H9 (cell line): ENCODE results near the gene CORO2B. TPM values are rescaled to one million over a fixed set of nuclear protein-coding genes. Genes with fewer than 3 reads are reported as not detected.

Source experiments
- DNase-seq: peaks from one replicate; pipeline ENCODE4 v3.0.0-alpha.2; 2017
- H2AFZ ChIP-seq: one replicate; pipeline ENCODE4 v1.6.1; 2013; ENCODE audit warnings: mild to moderate bottlenecking, low read length, control low read depth, moderate library complexity
- H2AK5ac ChIP-seq: 2 replicates; pipeline ENCODE4 v1.6.1; 2013; ENCODE audit warnings: low read length, control low read depth, mixed read lengths; ENCODE audit not compliant: insufficient read length
- H2BK120ac ChIP-seq: one replicate; pipeline ENCODE4 v1.6.1; 2013; ENCODE audit warnings: low read depth, mild to moderate bottlenecking, low read length, control low read depth, inconsistent platforms; ENCODE audit not compliant: poor library complexity, severe bottlenecking
- H2BK12ac ChIP-seq: 2 replicates; pipeline ENCODE4 v1.6.1; 2013; ENCODE audit warnings: low read length, control low read depth, mixed read lengths, low read depth; ENCODE audit not compliant: insufficient read length
- H2BK15ac ChIP-seq: 2 replicates; pipeline ENCODE4 v1.6.1; 2013; ENCODE audit warnings: low read depth, low read length, control low read depth
- H2BK20ac ChIP-seq: one replicate; pipeline ENCODE4 v1.6.1; 2013; ENCODE audit warnings: low read depth, mild to moderate bottlenecking, low read length, control low read depth, inconsistent platforms; ENCODE audit not compliant: poor library complexity, severe bottlenecking
- H2BK5ac ChIP-seq: 2 replicates; pipeline ENCODE4 v1.6.1; 2013; ENCODE audit warnings: low read length, control low read depth, mixed read lengths; ENCODE audit not compliant: insufficient read length
- H3K14ac ChIP-seq: 2 replicates; pipeline ENCODE4 v1.6.1; 2013; ENCODE audit warnings: low read length, control low read depth; ENCODE audit not compliant: insufficient read depth
- H3K18ac ChIP-seq: 2 replicates; pipeline ENCODE4 v1.6.1; 2013; ENCODE audit warnings: low read depth, mild to moderate bottlenecking, mixed read lengths, low read length, control low read depth; ENCODE audit not compliant: insufficient read length
- H3K23ac ChIP-seq: 2 replicates; pipeline ENCODE4 v1.6.1; 2013; ENCODE audit warnings: low read length, control low read depth, mixed read lengths, low read depth; ENCODE audit not compliant: insufficient read length
- H3K23me2 ChIP-seq: 2 replicates; pipeline ENCODE4 v1.6.1; 2013; ENCODE audit warnings: low read depth, mild to moderate bottlenecking, mixed read lengths, low read length, control low read depth; ENCODE audit not compliant: insufficient read length, poor library complexity, severe bottlenecking
- H3K27ac ChIP-seq: 2 replicates; pipeline ENCODE4 v1.5.1; 2013; ENCODE audit warnings: low read length, control low read depth, mixed read lengths, low read depth; ENCODE audit not compliant: insufficient read length
- H3K27me3 ChIP-seq: 2 replicates; pipeline ENCODE4 v1.6.1; 2013; ENCODE audit warnings: low read length, control low read depth, inconsistent platforms; ENCODE audit not compliant: insufficient read depth
- H3K4ac ChIP-seq: 2 replicates; pipeline ENCODE4 v1.6.1; 2013; ENCODE audit warnings: low read depth, mild to moderate bottlenecking, control low read depth, inconsistent platforms, low read length, moderate library complexity
- H3K4me1 ChIP-seq: 2 replicates; pipeline ENCODE4 v1.6.1; 2013; ENCODE audit warnings: low read length, control low read depth, inconsistent platforms; ENCODE audit not compliant: insufficient read depth
- H3K4me2 ChIP-seq: 2 replicates; pipeline ENCODE4 v1.6.1; 2013; ENCODE audit warnings: low read length, control low read depth, mixed read lengths; ENCODE audit not compliant: insufficient read length, insufficient read depth
- H3K56ac ChIP-seq: 2 replicates; pipeline ENCODE4 v1.6.1; 2013; ENCODE audit warnings: low read depth, mild to moderate bottlenecking, mixed read lengths, low read length, control low read depth; ENCODE audit not compliant: insufficient read length
- H3K79me1 ChIP-seq: 2 replicates; pipeline ENCODE4 v1.6.1; 2013; ENCODE audit warnings: low read depth, mild to moderate bottlenecking, moderate library complexity, low read length, control low read depth, inconsistent platforms; ENCODE audit not compliant: insufficient read depth, poor library complexity, severe bottlenecking
- H3K79me2 ChIP-seq: 2 replicates; pipeline ENCODE4 v1.6.1; 2013; ENCODE audit warnings: low read length, control low read depth, inconsistent platforms; ENCODE audit not compliant: insufficient read depth
- H3K9ac ChIP-seq: 2 replicates; pipeline ENCODE4 v1.6.1; 2013; ENCODE audit warnings: low read length, control low read depth, mixed read lengths; ENCODE audit not compliant: insufficient read length; ENCODE audit errors: extremely low read depth
- H3K9me3 ChIP-seq: one replicate; pipeline ENCODE4 v1.6.1; 2013; ENCODE audit warnings: low read depth, low read length, inconsistent platforms; ENCODE audit not compliant: control insufficient read depth
- H3T11ph ChIP-seq: one replicate; pipeline ENCODE4 v1.6.1; 2013; ENCODE audit warnings: mild to moderate bottlenecking, low read length, control low read depth, inconsistent platforms
- H4K20me1 ChIP-seq: one replicate; pipeline ENCODE4 v1.6.1; 2013; ENCODE audit not compliant: control insufficient read depth, insufficient read length, insufficient read depth
- H4K5ac ChIP-seq: 2 replicates; pipeline ENCODE4 v1.6.1; 2013; ENCODE audit warnings: low read depth, mild to moderate bottlenecking, mixed read lengths, low read length, control low read depth; ENCODE audit not compliant: insufficient read length
- H4K8ac ChIP-seq: replicated peaks from 2 replicates; pipeline ENCODE4 v1.6.1; 2013; ENCODE audit warnings: low read length, control low read depth, mixed read lengths, low read depth; ENCODE audit not compliant: insufficient read length
- H4K91ac ChIP-seq: 2 replicates; pipeline ENCODE4 v1.6.1; 2013; ENCODE audit warnings: low read depth, mild to moderate bottlenecking, moderate library complexity, mixed read lengths, low read length, control low read depth; ENCODE audit not compliant: insufficient read length
- H3K27ac Mint-ChIP-seq, 3 experiments: 2 replicates in 2 of 3; 3 replicates in 1 of 3; pipeline ENCODE4 v1.8.0; 2020 to 2021; ENCODE audit warnings: mixed read lengths in 3 of 3, mild to moderate bottlenecking in 1 of 3, moderate library complexity in 1 of 3
- H3K27me3 Mint-ChIP-seq: 2 replicates; pipeline ENCODE4 v1.8.0; 2021; ENCODE audit warnings: low read depth, mild to moderate bottlenecking, moderate library complexity, mixed read lengths
- H3K36me3 Mint-ChIP-seq, 3 experiments: 2 replicates in 2 of 3; 3 replicates in 1 of 3; pipeline ENCODE4 v1.8.0; 2020 to 2021; ENCODE audit warnings: low read depth in 3 of 3, mixed read lengths in 3 of 3; ENCODE audit not compliant: insufficient read depth in 1 of 3
- H3K4me1 Mint-ChIP-seq, 2 experiments: 2 replicates each; pipeline ENCODE4 v1.8.0; 2020; ENCODE audit warnings: mixed read lengths in 2 of 2
- H3K4me3 Mint-ChIP-seq, 2 experiments: 2 replicates in 1 of 2; 3 replicates in 1 of 2; pipeline ENCODE4 v1.8.0; 2020 to 2021; ENCODE audit warnings: mild to moderate bottlenecking in 2 of 2, mixed read lengths in 2 of 2, moderate library complexity in 1 of 2
- H3K9me3 Mint-ChIP-seq, 2 experiments: 2 replicates in 1 of 2; 3 replicates in 1 of 2; pipeline ENCODE4 v1.8.0; 2020; ENCODE audit warnings: mild to moderate bottlenecking in 2 of 2, mixed read lengths in 2 of 2, moderate library complexity in 1 of 2
- CTCF ChIP-seq: fragments of 200-600 bp; sonication (generic); conservative IDR thresholded peaks from 3 replicates; pipeline ENCODE4 v1.8.0; 2021; ENCODE audit warnings: antibody characterized with exemption, mild to moderate bottlenecking
- WGBS: extraction: QIAGEN DNeasy Blood & Tissue Kit; methylation state at CpG from one replicate; pipeline ENCODE4 v1.1.7; 2013; ENCODE audit warnings: missing lambda C conversion rate, low lambda C conversion rate, mixed read lengths; ENCODE audit not compliant: insufficient read length; ENCODE audit errors: extremely low coverage; 5-methylcytosine and 5-hydroxymethylcytosine counted together
- total RNA-seq: library from RNA; stranded (reverse); gene quantifications from 2 replicates; pipeline ENCODE4 v1.2.1, GENCODE V29; 2021

CORO2B gene
- total RNA-seq, 1 experiment from 2014 or later, result 3.1 TPM

GRCh38 chr15:68718468-68718867 is 139.7 kb downstream of the CORO2B start:
- H3K4me1 Mint-ChIP-seq, result no peaks in the 10 kb centered on the region; a peak in 2 of 4 replicates
- no peaks in the 10 kb centered on the region for H3K9me3 Mint-ChIP-seq
- Histone ChIP-seq H3K23me2 (no peaks in the 10 kb centered on the region), H3K4me2 (no peak overlapping the region), H3K56ac (no peak overlapping the region), H3K18ac (no peak overlapping the region), H3K4me1 (no peaks in the 10 kb centered on the region; the same call in 1 of the 2 replicates), H2AFZ (no peak overlapping the region), H2BK120ac (no peak overlapping the region), H2BK15ac (no peak overlapping the region), H4K5ac (no peak overlapping the region), H3K79me2 (no peaks in the 10 kb centered on the region), H4K20me1 (no peaks in the 10 kb centered on the region), H2BK12ac (no peak overlapping the region), H3K27me3 (no peaks in the 10 kb centered on the region), H3K14ac (no peak overlapping the region), H4K91ac (no peak overlapping the region), H3K79me1 (no peaks in the 10 kb centered on the region), H3K9ac (no peak overlapping the region), H2BK5ac (no peak overlapping the region), H2AK5ac (no peak overlapping the region), H3K9me3 (no peaks in the 10 kb centered on the region), H2BK20ac (no peak overlapping the region), H4K8ac (no peak overlapping the region), H3K4ac (no peak overlapping the region), H3T11ph (no peak overlapping the region), H3K23ac (no peak overlapping the region), H3K27ac (no peak overlapping the region)
- WGBS, result no CpG with 5 or more reads among the region's 12 CpGs
- no peak for DNase-seq
- TF ChIP-seq CTCF, result no peak
- H3K36me3 Mint-ChIP-seq, result no peaks in the 10 kb centered on the region; a peak in 1 of 7 replicates
- H3K27me3 Mint-ChIP-seq, result peaks cover 2% of the 10 kb centered on the region
- H3K4me3 Mint-ChIP-seq, result no peak overlapping the region
- no peak overlapping the region; a peak in 1 of 7 replicates for H3K27ac Mint-ChIP-seq
